8988T (cell line): ENCODE data around the gene COL25A1.
"Not testable (repeated sequence)": the region's sequence is repeated elsewhere in the genome, so short reads cannot be mapped to it uniquely, and the experiment has no call there.

ENCODE experiments used
- DNase-seq: peaks from one replicate; pipeline ENCODE4 v3.0.0; 2011

Gene COL25A1

DNA sequence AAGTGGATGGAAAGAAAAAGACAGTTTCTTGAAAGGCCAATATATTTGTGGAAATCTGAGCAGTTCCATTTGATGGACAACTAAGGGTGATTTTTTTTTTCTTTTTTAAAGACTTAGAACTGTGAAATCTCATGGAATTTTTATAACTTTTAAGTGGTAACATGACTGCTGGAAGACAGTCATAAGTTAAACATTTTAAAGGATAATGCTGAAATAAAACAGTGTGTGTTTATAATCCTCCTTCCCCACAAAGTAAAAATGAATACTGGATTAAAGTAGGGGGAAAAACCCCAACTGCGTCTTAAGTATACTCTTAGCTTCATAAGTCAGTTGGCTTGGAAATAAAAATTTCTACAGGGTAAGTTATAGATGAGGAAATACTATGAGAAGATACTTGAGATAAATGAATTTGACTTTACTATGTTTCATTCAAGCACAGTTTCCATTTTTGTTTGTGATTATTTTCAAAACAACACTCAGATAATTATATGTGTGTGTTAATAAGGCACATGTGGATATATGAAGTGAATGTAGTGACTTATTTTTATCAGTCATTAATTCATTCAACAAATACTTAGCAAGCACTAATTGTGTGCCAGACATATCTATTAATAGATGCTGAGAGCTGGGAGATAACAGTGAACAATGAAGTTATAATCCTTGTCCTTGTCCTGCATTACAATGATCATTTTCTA, 410.4 kb downstream of the COL25A1 start:
- no peak for DNase-seq

DNA sequence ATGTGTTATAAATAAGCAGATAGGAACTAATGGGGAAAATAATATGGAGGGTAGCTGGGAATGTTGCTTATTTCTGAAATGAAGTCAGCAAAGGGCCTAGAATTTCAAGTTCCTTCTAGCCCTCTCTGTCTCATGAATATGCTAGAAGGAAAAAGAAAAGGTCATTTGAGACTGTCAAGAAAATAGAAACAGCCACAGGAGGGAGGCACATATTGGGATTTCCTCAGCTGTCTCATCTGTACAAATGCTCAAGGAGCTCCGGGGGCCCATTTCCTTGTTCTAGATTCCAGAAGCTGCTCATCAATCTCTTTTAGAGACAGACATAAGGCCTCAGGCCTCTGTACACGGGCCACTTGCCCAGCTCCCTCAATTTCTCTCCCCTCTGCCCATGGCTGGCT, 412.0 kb downstream of the COL25A1 start:
- no peak for DNase-seq

DNA sequence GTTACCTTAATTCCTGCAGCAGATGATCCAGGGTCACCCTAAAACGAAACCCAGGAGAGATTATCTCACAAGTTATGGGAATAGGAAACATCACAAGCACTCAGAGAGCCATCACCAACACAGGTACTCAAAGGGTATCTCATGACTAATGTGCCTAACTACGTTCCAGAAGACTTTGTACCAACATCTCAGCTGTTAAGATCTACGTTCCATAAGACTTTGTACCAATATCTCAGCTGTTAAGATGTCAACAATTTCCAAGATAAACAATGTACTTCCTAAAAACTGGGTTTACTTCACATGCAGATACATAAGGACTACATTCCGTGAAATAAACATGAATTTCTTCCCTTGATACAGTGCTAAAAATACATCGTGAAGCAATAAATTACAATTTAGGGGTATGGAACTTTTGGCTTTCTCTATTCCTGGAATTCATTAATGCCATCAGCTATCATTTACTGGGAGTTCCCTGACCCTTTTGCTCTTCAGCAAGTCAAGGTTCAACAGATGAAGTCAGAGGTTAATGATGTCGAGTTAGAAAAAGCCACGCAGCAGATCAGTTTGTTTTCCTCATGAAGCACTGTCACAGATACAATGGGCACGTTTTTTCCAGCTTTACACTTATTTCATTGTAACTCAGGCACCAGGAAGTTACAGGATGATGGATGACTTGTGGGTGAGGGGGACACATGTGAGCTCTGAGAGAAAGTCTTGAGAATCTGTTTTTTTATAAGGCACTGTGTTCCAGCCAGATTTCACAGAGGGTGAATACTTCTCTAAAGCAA, 412.6 kb downstream of the COL25A1 start:
- no peak for DNase-seq

DNA sequence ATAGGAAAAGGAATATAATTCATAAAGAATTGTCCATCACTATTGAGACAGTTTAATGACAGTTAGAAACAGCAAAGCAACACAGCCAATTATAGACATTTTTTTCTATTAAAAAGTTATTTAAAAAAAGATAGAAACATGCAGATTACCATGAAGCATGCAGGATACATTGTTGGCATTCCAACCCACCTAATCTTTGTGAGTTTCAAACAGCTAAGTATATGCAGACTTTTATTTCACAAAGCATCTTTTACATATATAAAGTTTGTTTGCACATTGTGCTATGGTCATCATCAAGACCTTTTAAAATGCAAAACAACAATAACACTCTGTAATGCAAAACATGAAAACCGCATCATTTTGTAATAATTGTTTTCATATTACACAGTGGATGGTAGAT, 413.7 kb downstream of the COL25A1 start:
- no peak for DNase-seq

DNA sequence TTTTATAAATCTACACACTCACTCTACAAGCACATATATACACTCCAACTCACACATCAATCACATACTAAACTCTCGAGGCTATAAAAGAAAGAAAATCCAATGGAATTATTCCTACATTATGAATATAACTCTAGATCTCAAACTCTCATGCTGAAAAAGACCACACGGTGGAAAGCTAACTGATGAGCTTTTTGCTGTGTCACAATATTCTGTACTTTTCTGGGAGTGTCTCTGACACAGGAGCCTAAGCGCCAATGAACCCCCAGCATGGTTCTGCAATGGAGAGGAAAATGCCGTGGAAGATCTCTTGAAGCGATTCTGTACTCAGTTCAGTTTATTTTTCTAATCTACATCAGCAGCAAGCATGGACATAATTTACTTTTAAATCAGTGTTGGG, 415.4 kb downstream of the COL25A1 start:
- DNase-seq: no peak

DNA sequence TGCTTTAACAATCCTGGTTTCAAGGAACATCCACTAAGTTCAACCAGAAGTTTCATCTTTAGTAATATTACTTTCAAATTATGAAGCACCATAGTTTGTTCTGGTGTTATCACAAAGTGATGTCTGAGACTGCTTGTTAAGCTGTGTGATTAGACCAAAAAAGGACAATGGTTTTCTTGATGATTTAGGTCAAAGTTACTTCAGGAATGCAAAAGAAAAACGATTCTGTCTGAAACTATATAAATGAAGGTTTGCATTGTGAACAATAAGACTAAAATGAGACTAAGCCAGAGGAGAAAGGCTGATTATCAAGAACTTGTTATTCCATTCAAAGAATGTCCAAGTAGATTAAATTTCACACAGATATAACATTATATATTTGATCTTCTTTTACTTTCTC, 417.2 kb downstream of the COL25A1 start:
- DNase-seq: no peak

DNA sequence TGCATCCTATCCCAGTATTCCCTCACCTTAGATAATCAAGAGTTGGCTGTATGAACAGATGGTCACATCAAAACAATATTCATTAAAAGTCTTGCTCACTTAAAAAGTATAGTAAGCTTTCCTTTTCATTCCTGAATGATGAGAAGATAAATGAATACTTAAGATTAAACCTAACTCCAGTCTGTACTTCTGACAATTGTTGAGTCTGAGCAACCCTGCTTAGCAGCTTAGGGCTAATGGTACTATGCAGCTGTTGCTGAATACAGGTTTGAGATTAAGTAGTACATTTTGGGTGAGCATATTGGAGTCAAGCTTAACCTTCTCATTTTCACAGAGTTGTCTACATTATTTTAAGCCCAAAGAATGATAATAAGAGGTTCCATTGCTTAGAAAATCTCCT, 417.9 kb downstream of the COL25A1 start:
- no peak for DNase-seq

DNA sequence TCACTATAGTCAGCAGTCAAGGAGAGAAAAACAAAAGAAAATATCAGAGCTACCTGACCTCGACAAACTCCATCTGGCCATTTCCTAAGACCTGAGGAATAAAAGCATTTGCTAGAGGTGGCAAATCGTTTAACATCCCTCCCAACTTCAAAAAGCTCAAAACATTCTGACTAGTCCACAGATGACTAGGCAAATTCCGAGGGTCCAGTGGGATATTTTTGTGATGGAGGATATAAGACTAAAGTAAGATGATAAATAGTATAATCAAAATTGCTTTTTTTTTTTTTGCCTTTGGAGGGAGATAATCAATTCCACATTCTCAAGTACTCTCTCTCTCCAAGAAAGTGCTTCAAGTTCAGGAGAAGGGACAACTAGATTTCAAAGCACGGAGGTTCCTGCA, 420.5 kb downstream of the COL25A1 start:
- DNase-seq: no peak

DNA sequence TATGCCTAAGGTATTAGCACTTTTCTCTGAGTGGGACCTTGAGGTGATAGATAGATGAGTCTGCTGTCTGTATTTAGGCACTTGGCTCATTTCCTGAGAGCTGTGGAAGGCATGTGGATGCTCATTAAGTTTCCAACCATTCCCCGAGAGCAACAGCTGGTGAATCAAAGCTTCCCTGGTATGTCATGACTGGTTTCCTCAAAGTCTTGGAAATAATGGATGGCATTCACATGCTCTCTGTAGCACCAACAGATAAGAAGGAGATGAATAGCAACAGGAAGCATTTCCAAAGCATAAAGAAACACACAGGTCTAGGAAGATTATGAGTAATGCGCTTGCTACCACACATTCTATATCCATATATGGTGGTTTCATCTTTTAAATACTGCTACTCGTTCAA, 421.3 kb downstream of the COL25A1 start:
- no peak for DNase-seq

DNA sequence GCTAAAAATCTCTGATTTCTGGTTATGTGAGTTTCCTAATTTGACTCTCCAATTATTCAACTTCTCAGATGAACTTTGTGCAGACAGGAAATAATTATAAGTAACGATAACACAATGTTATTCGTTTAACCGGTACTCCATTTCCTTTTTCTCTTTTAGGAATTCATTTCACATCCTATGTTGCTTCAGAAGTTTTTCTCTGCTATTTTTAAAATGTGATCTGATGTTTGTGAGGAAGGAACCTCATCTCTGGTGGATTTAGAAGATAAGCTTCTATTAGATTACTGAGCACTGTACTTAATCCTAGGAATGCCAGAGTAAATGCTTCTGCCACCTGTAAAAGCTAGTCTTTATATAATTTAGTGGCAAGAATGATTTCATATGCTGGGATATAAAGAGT, 423.7 kb downstream of the COL25A1 start:
- no peak for DNase-seq

DNA sequence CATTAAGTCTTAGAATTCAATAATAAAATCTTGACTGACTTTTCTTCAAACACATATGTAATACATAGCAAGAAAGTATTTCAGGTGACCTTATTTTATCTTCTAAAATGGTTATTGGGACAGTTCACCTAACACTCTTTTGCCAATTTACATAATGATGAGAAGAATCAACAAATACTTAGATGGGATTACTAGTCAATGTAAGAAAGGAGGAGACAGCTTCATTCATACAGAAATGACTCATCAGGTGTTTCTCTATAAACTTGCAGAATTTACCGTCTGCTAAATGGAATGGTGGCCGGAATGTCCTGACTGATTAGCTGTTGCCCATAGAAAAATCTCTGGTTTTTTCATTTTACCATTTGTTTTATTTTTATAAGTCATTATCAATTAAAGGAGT, 424.6 kb downstream of the COL25A1 start:
- DNase-seq: no peak

DNA sequence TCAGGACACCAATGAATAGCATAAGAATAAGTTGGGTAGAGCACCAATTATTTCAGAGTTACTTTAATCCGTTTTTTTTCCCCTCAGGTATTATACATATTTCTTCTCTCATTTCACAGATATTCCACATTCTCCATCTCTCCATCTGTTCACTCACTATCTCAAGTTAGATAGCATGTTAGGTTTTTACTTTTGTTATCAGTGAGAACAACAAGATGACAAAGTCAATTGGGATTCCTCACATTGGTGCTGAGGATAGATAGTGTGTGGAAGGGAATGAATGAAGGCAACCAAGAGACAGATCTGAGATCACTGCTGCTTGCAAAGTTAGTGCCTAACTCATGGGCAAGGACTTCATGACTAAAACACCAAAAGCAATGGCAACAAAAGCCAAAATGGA, 427.7 kb downstream of the COL25A1 start:
- no peak for DNase-seq

DNA sequence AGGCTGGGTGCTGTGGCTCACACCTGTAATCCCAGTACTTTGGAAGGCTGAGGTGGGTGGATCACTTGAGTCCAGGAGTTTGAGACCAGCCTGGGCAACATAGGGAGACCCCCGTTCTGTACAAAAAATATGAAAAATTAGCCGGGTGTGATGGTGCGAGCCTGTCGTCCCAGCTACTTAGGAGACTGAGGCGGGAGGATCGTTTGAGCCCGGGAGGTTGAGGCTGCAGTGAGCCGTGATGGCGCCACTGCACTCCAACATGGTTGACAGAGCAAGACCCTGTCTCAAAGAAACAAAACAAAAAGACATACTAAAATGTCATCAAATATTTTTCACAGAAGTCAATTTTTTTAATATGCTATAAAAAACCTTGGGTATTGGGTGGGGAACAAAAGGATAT, 432.5 kb downstream of the COL25A1 start:
- DNase-seq: not testable (repeated sequence)

DNA sequence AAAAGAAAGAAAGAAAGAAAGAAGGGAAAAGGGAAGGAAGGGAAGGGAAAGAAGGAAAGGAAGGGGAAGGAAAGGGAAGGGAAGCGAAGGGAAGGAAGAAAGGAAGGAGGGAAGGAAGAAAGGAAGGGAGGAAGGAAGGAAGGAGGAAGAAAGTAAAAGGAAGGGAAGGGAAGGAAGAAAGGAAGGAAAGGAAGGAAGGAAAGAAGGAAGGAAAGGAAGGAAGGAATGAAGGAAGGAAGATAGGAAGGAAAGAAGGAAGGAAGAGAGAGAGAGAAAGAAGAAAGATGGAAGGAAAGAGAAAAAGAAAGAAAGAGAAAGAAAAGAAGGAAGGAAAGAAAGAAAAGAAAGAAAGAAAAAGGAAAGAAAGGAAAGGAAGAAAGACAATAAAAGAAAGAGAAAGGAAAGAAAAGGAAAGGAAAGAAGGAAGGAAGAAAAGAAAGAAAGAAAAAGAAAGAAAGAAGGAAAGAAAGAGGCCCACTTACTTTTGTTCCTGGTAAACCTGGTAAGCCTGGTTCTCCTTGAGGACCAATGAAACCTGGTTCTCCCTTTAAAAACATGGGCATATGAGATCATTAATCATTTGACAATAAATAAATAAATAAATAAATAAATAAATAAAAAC, 433.7 kb downstream of the COL25A1 start:
- no peak for DNase-seq

DNA sequence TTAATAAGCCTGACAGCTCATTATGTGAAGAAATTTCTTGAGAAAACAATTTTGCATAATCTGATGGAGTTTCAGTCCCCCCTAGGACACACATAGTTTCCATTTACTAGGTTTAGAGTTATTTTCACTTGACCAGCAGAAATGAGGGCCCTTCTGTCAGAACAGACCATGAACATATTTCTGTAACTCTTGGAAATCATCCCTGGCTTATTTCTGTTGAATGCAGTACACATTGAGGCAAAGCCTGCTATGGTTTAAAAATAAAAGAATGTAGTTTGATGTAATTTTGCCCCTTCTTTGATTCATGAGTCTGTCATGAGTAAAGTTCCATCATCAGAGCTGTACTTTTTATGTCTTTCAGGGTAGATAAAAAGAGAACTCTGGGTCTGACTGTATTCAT, 435.0 kb downstream of the COL25A1 start:
- no peak for DNase-seq

DNA sequence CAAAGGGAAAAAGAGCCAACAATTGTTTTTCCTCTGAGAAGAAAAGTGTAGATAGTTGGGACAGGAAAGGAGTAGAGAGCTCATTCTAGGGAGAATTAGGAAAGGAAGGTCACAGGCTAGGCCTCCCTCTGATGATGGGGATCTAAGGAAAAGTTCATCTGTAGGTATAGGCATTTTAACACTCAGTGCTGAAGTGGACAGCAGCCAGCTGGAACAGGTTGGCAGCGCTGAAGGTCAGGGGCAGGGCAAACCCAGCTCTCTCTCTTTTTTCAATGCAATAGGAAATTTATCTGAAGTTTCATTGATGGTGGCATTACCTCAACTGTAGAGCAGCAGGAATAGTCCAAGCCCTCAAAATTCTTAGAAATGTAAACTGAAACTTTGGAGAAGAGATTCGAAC, 441.1 kb downstream of the COL25A1 start:
- no peak for DNase-seq

DNA sequence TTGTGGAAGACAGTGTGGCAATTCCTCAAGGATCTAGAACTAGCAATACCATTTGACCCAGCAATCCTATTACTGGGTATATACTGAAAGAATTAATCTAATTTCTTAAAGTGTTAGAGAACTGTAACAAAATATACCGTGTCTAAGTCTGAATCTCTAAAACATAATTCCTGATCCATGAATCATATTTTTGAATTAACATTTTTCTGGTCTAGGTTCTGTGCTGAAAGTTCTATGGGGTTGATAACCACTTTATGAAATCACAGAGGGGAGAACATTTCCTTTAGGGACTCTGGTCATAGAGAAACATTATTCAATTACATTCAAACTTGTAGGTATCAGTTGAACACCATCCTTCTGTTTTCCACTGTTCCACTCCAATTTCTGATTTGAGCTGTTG, 447.7 kb downstream of the COL25A1 start:
- no peak for DNase-seq

DNA sequence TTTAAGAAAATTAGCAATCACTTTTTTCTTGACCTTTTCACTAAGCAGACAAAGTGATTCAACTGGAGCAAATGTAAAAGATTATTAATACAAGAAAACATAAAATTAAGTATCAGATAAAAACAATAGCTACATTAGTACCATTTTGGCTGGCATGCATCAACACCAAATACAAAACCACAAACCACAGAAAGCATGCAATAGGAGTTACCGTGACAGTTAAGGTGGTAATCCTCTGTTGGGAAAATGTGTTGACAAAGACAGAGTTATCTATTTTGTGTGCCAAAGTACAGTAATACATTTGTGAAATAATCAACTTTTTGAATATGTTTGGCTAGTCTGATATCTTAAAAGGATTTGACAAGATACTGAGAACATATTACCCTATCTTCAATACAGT, 449.8 kb downstream of the COL25A1 start:
- no peak for DNase-seq

DNA sequence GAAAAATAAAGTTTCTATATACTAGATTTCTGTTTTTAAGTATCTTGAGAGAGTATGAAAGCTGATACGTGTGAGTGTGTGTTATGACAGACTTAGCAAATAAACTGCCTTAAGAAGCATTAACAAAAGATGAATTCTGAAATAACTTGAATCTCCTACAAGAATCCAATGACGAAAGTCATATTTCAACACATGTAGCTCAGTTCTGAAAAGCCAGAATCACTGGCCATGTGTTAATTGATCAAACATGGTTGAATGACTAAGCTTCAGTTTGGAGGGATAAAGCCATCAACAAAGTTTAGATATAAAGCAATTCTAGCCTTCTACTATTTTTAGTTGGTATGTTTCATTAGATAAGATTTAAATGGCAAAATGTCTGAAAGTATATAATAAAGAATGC, 451.1 kb downstream of the COL25A1 start:
- DNase-seq: no peak

DNA sequence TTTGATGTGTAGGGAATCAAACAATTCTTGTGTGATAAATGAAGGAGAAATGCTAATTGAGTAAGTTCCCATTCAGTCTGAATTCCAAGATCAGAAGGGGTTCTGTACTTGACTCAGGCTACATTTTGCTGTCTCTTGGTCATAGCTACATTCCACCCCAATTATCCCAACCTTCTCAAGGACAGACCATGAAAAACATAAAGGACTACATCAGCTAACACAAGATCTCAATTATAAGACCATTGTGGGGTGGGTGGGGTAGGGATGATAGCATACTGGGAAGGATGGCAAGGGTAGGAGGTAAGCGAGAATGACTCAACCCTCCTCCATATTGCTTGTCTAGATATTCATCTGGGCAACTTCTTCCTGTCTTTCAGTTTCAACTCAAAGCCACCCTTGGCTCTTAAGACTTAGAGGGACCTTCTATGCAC, 452.2 kb downstream of the COL25A1 start:
- no peak for DNase-seq

DNA sequence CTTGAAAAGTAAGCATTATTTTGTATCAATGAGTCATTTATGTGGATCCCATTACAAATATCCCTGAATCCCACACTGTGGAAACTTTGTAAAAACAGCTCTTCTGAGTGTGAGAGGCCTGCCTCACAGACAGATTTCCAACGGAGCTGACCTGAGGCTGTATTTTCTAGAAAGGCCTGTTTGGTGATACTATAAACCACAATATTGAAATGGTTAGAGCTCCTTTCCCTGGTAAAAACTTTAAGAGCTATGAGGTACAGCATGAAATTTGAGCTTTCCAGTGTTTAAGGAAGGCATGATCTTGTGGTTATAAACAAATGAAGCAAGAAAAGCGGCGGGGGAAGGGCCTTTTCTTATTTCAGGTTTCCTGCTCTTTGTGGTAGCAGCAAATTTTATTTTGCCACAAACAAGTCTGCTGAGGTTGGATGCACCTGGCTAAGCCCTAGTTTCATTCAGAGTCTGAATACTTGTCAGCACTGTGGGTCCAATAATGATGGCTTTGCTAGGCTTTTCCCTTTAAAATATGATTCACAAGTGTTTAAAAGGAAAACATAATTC, 452.8 kb downstream of the COL25A1 start:
- no peak for DNase-seq

DNA sequence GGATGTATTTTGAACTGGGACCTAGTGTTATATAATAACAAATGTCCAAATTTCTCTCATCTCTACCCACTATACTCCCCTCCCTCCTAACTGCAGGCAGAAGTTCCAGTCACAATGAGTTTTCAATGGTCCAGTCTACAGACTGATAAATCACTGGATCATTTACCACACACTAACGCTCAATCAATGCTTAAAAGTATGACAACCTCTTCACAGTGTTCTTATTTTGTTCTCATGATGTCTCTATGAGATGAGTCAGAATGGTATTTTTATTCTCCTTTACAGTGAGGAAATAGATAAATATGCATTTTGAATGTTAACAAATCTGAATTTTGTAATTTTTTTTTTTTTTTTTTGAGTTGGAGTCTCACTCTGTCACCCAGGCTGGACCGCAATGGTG, 455.9 kb downstream of the COL25A1 start:
- DNase-seq: no peak

DNA sequence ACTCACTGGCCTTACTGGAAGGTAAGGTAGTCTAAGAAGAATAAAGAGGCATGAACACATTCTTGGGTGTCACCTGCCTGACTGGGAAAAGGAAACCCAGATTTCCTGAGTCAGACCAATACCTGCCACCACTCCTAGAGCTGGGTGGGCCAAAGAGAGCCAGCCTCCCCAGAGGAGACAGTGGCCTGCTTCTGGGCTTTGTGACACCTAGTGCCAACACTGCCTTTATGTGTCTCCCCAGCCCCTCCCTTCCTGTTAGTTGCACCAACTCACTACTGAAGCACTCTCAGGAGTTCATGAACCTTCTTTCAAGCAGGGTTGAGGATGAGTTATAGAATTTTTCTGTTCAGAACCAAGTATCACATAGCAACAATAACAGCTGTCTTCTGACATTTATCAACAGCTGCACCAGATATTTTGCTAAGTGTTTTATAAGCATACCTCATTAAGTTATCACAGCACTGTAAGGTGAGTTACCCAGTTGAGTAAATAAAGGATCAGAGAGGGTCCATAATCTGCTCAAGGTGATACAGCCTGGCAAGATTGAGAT, 462.0 kb downstream of the COL25A1 start:
- DNase-seq: no peak

DNA sequence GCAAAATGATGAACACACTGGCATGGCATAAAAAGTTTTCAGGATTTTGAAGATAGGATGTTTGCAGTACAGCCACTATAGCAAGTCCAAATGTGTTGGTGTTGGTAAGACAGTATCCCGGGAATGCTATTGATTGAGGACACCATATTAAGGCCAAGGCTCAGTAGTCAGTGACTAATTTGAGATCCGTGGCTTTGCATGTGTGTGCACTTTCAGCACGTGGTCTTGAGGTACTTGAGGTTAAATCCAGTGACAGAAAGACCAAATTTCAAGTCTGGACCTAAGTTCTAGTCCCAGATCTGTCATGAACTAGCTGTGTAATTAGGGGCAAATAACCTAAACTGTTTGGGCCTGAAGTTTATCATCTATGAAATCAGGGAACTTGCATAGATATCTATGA, 463.1 kb downstream of the COL25A1 start:
- no peak for DNase-seq
